ENCODE results near the gene EXOSC2.
A peak's percentile ranks its signal among the peaks of the same experiment; 100 is the strongest.

The EXOSC2 gene
- 79.0 reads per million, percentile 78 among the genes with 10 or more reads in this experiment for total RNA-seq

- DNase-seq, result peak; percentile 97
These were observed at the start of gene EXOSC2 for GRCh38 chr9:130693426-130694191. Gene EXOSC2, plus strand, starts transcription at chr9:130693780. Its CDS starts 12 bp downstream, at chr9:130693792.

- no peak for DNase-seq
These were observed 42.4 kb upstream of the EXOSC2 start for GRCh38 chr9:130651221-130651620.

GRCh38 chr9:130651752-130652151 is 41.8 kb upstream of the EXOSC2 start:
- no peak for DNase-seq

DNA sequence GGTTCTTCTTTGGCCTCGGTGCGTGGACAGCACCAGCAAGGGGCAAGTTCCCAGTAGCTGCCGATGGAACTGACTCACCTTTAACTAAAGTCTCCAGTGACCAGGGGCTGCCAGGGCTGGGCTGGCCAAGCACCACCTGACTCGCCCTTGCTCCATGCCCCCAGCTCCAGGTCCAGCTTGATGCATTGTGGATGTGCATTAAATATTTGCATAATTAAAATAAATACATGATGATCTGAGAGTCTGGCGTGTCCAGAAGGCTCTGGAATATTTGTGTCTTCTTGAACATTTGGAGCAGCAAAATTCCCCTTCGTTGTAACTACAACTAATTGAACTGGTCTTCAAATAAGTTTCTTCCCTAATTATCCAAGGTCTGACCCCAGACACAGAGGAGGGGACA is 38.7 kb upstream of the EXOSC2 start:
- DNase-seq, result no peak

- no peak for DNase-seq
These were observed 34.5 kb upstream of the EXOSC2 start for GRCh38 chr9:130658893-130659698.

GRCh38 chr9:130659699-130660248 is 33.8 kb upstream of the EXOSC2 start:
- no peak for DNase-seq

- DNase-seq, result no peak
These were observed 33.3 kb upstream of the EXOSC2 start for GRCh38 chr9:130660326-130660682.

DNA sequence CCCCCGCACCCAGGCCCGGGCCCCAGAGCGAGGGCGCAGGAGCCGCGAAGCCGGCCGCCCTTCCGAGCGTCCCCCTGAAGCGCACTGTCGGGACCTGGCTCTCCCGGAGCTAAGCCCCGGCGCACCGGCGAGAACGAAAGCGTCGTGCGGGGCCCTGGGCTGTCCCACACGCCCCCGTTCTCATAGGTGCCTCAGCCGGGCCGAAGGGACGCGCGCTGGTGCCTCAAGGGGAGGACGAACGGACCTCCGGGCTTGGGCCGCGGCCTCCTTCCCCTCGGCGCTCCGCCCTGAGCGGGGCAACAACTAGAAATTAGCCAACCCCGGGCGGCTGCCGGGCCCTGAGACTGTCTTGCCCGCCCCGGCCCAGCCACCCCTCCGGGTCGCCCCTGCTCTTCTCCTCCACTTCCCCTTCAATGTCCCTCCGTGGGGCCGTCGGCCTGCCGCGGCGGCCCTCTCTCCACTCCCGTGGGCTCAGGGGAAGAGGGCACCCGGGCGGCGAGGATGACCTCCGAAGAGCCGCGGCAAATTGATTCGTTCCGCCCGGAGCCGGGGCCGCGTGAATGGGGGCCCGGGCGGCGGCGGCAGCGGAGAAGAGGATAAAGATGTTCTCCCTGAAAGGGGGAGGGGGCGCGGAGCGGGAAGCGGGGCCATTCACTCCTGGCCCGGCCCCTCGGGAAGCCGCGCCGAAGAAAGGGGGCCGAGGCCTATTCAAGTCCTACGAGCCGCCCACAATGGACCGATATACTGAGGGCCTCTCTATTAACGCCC is 32.7 kb upstream of the EXOSC2 start:
- no peak for DNase-seq

GRCh38 chr9:130661451-130662098 is 32.0 kb upstream of the EXOSC2 start:
- no peak for DNase-seq

GRCh38 chr9:130662099-130662969 is 31.2 kb upstream of the EXOSC2 start:
- DNase-seq, result no peak

- no peak for DNase-seq
These were observed 30.7 kb upstream of the EXOSC2 start for GRCh38 chr9:130662970-130663257.

GRCh38 chr9:130663258-130663976 is 30.2 kb upstream of the EXOSC2 start:
- no peak for DNase-seq

DNA sequence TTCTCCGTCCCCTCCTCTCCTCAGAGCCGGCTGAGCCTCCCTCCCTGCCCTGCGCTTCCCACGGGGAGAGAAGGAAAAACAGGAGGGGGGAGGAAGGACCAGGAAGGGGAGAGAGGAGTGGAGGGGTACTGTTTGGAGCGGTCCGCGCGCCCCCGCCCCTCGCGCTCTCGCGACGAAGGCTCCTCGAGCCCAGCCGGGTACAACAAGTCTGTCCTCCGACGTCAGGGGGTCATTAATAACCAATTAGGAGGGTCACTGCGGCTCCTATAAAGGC is 29.7 kb upstream of the EXOSC2 start:
- no peak for DNase-seq

GRCh38 chr9:130664251-130665028 is 29.1 kb upstream of the EXOSC2 start, which contains the start of gene PRDM12:
Gene PRDM12, plus strand, starts transcription at chr9:130664594. Its CDS starts 60 bp downstream, at chr9:130664654.
- no peak for DNase-seq

GRCh38 chr9:130665029-130665430 is 28.6 kb upstream of the EXOSC2 start:
- no peak for DNase-seq

- no peak for DNase-seq
These were observed 27.9 kb upstream of the EXOSC2 start for GRCh38 chr9:130665431-130666392.

DNA sequence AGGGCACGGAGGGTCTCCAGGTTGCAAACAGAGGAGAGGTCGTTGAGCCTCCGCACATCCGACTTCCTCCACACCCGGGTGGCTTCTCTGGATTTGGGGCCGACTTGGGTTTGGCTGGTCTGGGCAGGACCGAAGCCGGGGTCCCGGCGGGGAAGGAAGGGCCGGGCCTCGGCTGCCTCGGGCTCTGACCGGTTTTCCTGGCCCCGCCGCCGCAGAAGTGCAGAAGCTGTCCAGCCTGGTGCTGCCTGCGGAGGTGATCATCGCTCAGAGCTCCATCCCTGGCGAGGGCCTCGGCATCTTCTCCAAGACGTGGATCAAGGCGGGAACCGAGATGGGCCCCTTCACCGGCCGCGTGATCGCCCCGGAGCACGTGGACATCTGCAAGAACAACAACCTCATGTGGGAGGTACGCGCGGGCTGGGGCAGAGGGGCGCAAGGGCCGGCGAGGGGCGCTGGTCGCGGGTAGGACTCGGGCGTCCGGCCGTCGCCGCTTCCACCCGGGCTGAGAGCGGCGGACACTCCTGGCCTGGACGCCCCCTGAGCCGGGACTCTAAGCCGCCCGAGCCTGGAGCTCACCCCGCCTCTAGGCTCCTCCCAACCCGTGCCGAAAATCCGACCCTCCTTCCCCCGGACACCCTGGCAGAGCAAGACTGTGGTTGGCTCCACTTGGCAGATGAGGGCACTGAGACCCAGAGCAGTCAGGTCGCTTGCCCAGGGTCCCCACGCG is 27.0 kb upstream of the EXOSC2 start:
- no peak for DNase-seq

- DNase-seq, result no peak
These were observed 26.5 kb upstream of the EXOSC2 start for GRCh38 chr9:130667120-130667435.

GRCh38 chr9:130668196-130668595 is 25.4 kb upstream of the EXOSC2 start:
- no peak for DNase-seq
